ENCODE measurements around the gene CIT. TPM values are rescaled to one million over a fixed set of nuclear protein-coding genes. Genes with fewer than 3 reads are reported as not detected.

The CIT gene
- total RNA-seq, 2 donors from 2014 or later, result 0.33 to 1.3 TPM

DNA sequence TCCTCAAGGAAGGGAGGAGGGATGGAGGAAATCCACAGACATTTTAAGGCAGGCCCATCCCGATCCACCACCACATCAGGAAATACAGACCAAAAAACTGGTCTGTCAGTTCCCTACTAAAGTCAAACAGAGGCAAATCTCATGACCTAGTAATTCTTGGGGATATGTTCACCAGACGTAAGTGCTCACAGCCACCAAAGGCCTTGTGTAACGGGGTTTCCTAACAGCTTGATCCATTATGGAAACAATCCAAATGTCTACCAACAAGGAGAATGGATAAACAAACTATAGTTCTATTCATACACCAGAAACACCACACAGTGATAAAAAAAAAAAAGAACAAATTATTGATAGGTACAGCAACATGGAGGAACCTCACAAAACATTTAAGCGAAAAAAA lies 136.3 kb downstream of the CIT start:
- no peak for DNase-seq
- ATAC-seq, result no peak
- Histone ChIP-seq H3K27me3 (no peaks in the 10 kb centered on the region), H3K4me1 (no peaks in the 10 kb centered on the region), H3K36me3 (replicated peaks in 1 of 2; ENCODE audit: insufficient read depth in 1 of 2, low read depth in 2 of 2) (no peaks in the 10 kb centered on the region), H3K9me3 (no peaks in the 10 kb centered on the region), H3K4me3 (no peak overlapping the region), H3K27ac (no peak overlapping the region)
- TF ChIP-seq, protein P1, sequence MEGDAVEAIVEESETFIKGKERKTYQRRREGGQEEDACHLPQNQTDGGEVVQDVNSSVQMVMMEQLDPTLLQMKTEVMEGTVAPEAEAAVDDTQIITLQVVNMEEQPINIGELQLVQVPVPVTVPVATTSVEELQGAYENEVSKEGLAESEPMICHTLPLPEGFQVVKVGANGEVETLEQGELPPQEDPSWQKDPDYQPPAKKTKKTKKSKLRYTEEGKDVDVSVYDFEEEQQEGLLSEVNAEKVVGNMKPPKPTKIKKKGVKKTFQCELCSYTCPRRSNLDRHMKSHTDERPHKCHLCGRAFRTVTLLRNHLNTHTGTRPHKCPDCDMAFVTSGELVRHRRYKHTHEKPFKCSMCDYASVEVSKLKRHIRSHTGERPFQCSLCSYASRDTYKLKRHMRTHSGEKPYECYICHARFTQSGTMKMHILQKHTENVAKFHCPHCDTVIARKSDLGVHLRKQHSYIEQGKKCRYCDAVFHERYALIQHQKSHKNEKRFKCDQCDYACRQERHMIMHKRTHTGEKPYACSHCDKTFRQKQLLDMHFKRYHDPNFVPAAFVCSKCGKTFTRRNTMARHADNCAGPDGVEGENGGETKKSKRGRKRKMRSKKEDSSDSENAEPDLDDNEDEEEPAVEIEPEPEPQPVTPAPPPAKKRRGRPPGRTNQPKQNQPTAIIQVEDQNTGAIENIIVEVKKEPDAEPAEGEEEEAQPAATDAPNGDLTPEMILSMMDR (IDR thresholded peaks at IDR 0.05), result no peak
- TF ChIP-seq POLR2A (IDR thresholded peaks at IDR 0.05), result no peak
- intact Hi-C loops (cut with DNase I), result no loop called here
- WGBS, 2 donors, result 93 to 97% methylated on average over 4 of the region's 4 CpGs

DNA sequence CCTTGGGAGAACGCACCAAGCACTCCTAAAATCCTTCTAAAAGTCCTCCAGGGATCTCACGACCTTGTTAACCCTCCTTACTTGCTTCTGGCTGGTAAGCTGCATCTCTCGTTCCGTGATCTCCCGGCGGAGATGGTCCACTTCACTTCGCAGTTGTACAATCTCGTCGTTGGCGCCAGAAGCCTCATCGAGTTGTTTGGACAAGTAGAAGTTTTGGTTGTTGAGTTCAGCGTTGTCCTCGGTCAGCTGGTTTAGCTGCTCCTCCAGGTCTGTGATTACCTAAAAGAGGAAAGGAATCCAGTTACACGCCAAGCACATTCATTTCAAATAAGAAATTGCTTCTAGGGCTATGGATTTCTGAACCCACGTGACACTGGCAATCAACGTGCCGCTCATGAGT lies 142.0 kb downstream of the CIT start:
- intact Hi-C loops (cut with DNase I), result no loop called here
- DNase-seq (no peak), ATAC-seq (no peak)
- Histone ChIP-seq H3K4me3 (no peak overlapping the region), H3K27ac (no peak overlapping the region), H3K9me3 (no peaks in the 10 kb centered on the region), H3K27me3 (no peaks in the 10 kb centered on the region), H3K36me3 (replicated peaks in 1 of 2; ENCODE audit: insufficient read depth in 1 of 2, low read depth in 2 of 2) (no peaks in the 10 kb centered on the region), H3K4me1 (no peaks in the 10 kb centered on the region)
- TF ChIP-seq, protein P1 (IDR thresholded peaks at IDR 0.05), result no peak
- no peak for TF ChIP-seq POLR2A (IDR thresholded peaks at IDR 0.05)
- 94 to 96% methylated on average over 17 of the region's 17 CpGs for WGBS, 2 donors

DNA sequence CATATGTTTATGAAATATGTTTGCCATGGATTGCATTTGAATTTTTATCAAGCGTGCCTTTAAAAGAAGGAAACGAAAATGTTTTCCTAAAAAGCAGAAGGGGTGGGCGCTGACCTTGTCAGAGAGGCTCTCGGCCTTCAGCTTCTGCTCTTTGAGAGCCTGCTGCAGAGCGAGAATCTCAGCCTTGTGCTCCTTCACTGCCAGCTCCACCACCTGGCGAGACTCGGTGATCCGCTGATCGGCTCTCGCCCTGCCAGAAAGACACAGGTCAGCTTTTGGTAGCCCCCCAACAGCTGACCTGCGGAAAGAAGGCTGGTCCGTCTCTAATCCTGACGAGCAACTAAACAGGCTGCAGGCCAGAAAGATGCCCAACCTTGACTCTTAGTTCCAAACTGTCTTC lies 146.7 kb downstream of the CIT start:
- no peak for TF ChIP-seq POLR2A (IDR thresholded peaks at IDR 0.05)
- TF ChIP-seq, protein P1 (IDR thresholded peaks at IDR 0.05), result no peak
- intact Hi-C loops (cut with DNase I), result no loop called here

DNA sequence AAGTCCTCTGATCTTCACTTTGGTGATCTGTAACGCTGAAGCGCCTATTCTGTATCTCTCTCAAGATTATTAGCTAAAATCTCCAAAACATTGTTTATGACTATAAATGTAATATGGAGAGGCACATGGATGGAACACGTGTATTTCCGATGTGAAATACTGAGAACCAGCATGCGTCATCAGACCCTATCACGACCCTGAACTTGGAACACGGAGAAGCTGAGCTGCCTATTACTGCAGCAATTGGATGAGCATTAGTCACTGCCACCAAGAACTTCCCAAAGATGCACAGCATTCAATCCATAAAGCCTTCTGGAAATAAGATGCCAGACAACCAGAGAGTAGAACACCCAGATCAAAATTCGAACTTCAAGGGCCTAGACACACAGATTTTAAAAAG lies 147.2 kb downstream of the CIT start:
- H3K36me3 ChIP-seq (replicated peaks in 1 of 2; ENCODE audit: insufficient read depth in 1 of 2, low read depth in 2 of 2), result no peaks in the 10 kb centered on the region
- TF ChIP-seq, protein P1 (IDR thresholded peaks at IDR 0.05), result no peak
- TF ChIP-seq POLR2A (IDR thresholded peaks at IDR 0.05), result no peak
- DNase-seq, result no peak
- 94 to 96% methylated on average over 8 of the region's 8 CpGs for WGBS, 2 donors
- no peaks in the 10 kb centered on the region for H3K9me3 ChIP-seq
- intact Hi-C loops (cut with DNase I), result no loop called here
- H3K27me3 ChIP-seq, result no peaks in the 10 kb centered on the region
- no peak overlapping the region for H3K4me3 ChIP-seq
- H3K4me1 ChIP-seq, result no peaks in the 10 kb centered on the region
- no peak overlapping the region for H3K27ac ChIP-seq
- ATAC-seq, result no peak

More for the DNA sequence above, 146.7 kb downstream of the CIT start:
- 89 to 91% methylated on average over 13 of the region's 13 CpGs for WGBS, 2 donors
- Histone ChIP-seq H3K27me3 (no peaks in the 10 kb centered on the region), H3K9me3 (no peaks in the 10 kb centered on the region), H3K4me3 (no peak overlapping the region), H3K27ac (no peak overlapping the region), H3K36me3 (replicated peaks in 1 of 2; ENCODE audit: insufficient read depth in 1 of 2, low read depth in 2 of 2) (no peaks in the 10 kb centered on the region), H3K4me1 (no peaks in the 10 kb centered on the region)
- ATAC-seq (no peak), DNase-seq (no peak)

DNA sequence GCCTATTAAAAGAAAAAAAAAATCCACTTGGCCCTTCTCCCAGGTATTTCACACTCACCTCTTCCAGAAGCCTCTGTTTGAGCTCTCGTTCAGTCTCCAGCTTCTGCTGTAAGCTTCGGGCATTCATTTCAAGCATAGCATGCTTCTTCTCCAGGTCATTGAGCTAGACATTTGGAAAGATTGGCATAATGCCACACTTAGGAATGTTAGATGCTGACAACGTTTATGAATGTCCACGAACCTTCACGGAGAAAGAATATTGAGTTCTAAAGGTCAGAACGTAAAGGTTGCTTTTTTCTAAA lies 148.7 kb downstream of the CIT start:
- Histone ChIP-seq H3K9me3 (no peaks in the 10 kb centered on the region), H3K27me3 (no peaks in the 10 kb centered on the region), H3K4me1 (no peaks in the 10 kb centered on the region), H3K27ac (no peak overlapping the region), H3K4me3 (no peak overlapping the region), H3K36me3 (replicated peaks in 1 of 2; ENCODE audit: insufficient read depth in 1 of 2, low read depth in 2 of 2) (no peaks in the 10 kb centered on the region)
- 48 to 62% methylated on average over 6 of the region's 6 CpGs for WGBS, 2 donors
- no peak for DNase-seq
- ATAC-seq, result no peak
- TF ChIP-seq, protein P1 (IDR thresholded peaks at IDR 0.05), result no peak
- TF ChIP-seq POLR2A (IDR thresholded peaks at IDR 0.05), result no peak
- intact Hi-C loops (cut with DNase I), result no loop called here

Data from body of pancreas (tissue), 4 donors.